Cerebellar nuclear complex (tissue), 1 donor: ENCODE measurements around the gene EZR.

Source experiments
- DNase-seq, 2 experiments: peaks; one replicate each; lab custom pipeline; 2025; lab: John Stamatoyannopoulos, UW

EZR gene

GRCh38 chr6:158775832-158776231 is 43.3 kb downstream of the EZR start:
- no peak for DNase-seq

- no peak for DNase-seq
These were observed 44.3 kb downstream of the EZR start for GRCh38 chr6:158774717-158775449.

DNA sequence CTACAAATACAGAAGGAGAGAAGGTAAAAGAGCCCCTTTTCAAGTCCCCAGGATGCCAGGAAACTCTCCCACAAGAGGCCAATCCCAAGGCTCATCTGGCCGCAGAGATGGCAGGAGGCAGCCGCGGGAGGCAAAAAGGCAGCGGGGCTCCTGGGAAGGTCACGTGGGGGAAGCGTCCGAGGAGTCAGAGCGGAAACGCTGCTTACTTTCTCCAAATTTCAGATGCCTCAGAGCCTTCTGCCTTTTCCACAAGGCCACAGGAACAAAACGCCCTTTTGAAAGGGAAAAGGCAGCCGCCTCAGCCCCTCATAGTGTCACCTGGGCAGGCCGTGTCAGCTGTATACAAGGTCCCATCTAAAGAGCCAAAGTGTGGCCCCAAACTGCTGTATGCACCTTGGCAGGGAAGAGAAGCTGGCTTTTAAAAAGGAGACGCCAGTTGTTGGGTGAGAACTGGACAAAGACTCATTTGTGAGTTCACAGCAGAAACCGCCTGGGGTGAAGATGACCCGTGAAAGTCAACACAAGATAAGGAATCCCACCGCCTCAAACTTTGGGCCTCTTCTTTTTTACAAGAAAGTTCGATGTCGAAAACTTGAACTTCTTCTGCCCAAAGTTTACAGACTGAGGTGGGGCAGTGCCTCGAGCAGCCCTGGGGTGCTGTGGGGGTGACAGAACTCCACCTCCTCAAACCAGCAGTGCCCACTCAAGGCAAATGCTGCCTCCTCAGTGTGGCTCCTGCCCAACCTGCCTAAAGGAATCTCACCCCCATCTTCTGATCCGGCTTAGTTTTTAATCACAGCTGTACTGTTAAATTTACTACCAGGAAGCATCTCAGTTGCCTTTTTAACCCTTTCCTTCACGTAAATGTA is 45.4 kb downstream of the EZR start:
- DNase-seq = no peak

GRCh38 chr6:158772851-158773371 is 46.3 kb downstream of the EZR start:
- DNase-seq = no peak

DNA sequence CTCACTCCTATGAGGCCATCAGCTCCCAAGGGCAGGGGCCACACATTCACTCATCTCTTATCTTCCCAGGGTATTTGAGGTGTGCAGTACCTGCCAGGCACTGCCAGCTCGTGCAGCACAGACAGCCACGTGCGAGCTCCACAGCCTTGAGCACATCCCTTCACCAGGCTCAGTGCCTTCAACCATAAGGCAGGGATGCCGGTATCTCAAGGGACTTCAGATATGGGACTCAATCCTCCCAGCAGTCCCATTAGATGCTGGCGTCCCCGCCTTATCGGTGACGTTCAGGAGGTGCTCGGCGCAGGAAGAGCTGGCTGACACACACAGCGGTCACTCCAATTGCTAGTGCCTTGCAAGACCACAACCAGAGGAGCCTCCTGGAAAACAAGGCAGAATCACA is 47.0 kb downstream of the EZR start:
- DNase-seq = no peak

DNA sequence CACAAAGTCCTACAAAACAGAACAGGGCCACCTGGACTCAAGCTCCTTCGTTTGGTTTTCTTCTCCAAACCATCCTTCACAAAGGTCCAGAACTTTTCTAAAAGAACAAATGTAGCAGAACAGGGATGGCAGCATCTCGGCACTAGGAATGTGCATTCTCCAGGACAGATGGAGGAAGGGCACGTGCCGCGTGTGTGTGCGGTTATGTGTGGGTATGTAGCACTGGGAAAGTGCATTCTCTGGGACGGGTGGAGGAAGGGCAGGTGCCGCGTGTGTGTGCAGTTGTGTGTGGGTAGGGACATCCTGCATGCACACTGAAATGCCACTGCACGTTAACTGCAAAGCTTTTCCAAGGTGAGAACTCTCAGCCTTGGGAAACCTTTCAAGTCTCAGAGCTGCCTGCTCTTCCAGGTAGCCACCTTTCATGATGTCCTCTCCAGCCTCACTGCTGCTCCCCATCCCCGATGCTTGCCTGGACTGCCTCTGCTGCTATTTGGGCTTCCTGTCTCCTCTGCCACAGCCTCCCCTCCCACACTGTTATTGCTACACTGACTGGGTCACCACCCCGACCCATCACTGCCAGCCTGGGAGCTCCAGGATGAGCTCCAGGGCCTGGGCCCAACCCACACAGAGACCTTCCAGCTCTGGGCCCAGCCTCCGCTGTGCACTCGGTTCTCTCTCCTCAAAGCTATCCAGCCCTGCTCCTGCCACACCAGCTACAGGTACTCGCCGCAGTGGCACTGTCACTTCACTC is 47.6 kb downstream of the EZR start:
- no peak for DNase-seq

GRCh38 chr6:158770533-158771330 is 48.4 kb downstream of the EZR start:
- DNase-seq = no peak

GRCh38 chr6:158769771-158770432 is 49.3 kb downstream of the EZR start:
- DNase-seq = no peak

DNA sequence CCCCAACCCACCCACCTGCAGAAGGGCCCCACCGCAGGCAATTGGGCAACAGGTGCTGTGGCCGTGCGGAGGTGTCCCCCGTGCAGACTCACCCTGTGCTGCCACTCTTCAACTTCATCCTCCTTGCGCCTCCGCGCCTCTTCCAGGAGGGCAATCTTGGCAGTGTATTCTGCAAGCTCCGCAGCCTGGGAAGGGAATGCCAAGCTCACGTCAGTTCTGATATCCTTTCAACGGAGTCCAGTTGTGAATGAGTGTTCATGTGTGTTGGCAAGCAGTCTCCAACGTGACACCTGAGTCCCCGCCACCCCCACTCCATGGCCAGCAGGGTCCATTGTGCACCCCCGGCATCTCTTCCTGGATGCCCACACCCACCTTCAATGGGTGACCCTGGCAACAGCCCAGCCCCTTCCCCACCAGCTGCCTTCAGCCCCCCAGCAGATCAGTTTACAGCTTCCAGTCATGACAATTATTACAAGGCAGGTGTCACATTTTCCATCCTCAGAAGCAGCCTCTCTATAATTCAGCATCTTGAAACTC is 49.9 kb downstream of the EZR start:
- DNase-seq = no peak

- no peak for DNase-seq
These were observed 50.7 kb downstream of the EZR start for GRCh38 chr6:158768436-158768835.

- DNase-seq = no peak
These were observed 51.5 kb downstream of the EZR start for GRCh38 chr6:158767709-158768108.

DNA sequence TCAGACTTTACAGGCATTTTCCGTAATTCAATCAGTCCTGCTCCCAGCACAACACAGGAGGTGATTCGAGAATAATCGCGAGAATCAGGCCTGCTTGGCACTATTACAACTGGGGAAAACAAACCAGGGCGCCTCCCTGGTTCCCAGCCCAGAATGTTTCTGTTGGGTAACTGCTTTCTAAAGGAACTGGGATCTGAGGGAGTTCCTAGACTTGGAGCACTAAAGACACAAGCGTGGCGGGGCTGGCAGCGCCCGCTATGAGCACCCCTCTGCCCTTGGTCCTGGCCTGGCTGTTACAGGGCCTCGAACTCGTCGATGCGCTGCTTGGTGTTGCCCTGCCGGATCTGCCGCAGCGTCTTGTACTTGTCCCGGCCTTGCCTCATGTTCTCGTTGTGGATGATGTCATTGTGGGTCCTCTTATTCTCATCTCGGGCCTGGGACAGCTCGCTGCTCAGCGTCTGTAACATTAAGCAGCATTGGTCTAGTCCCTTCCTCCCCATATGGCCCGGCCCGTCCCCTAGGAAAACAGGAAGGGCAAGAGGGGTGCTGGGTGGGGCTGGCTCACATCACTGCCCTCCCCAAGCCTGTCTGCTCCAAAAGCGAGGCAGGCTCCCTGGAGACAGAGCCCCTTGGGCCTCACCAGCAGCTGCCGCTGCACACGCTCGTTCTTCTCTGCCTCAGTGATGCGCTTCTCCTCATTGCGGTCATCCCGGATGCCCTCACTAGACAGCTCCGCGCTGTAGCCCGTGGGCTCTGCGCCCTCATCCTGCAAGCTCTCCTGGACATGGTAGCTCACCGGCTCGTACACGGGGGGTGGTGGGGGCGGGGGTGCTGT is 52.3 kb downstream of the EZR start:
- DNase-seq = no peak

DNA sequence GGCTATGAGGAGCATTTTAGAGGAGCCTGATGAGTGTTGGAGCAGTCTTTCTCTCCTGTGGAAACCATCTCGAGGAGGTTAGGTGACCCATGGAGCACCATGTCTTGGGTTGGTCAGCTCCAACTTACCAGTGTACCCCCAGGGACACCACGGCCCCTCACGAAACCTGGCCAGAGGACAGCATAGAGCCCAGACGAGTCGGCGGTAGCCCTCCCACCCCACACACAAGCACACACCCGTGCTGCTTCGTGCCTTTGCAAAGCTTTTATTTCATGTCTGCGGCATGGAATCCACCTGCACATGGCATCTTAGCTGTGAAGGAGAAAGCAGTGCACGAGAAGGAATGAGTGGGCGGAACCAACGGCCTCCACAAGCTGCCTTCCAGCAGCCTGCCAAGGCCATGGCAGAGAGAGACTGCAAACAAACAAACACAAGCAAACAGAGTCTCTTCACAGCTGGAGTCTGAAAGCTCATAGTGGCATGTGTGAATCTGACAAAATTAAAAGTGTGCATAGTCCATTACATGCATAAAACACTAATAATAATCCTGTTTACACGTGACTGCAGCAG is 53.6 kb downstream of the EZR start:
- no peak for DNase-seq

- no peak for DNase-seq
These were observed 54.2 kb downstream of the EZR start for GRCh38 chr6:158764926-158765325.

- no peak for DNase-seq
These were observed 54.9 kb downstream of the EZR start for GRCh38 chr6:158764183-158764849.

- no peak for DNase-seq
These were observed 55.6 kb downstream of the EZR start for GRCh38 chr6:158763434-158764182.

DNA sequence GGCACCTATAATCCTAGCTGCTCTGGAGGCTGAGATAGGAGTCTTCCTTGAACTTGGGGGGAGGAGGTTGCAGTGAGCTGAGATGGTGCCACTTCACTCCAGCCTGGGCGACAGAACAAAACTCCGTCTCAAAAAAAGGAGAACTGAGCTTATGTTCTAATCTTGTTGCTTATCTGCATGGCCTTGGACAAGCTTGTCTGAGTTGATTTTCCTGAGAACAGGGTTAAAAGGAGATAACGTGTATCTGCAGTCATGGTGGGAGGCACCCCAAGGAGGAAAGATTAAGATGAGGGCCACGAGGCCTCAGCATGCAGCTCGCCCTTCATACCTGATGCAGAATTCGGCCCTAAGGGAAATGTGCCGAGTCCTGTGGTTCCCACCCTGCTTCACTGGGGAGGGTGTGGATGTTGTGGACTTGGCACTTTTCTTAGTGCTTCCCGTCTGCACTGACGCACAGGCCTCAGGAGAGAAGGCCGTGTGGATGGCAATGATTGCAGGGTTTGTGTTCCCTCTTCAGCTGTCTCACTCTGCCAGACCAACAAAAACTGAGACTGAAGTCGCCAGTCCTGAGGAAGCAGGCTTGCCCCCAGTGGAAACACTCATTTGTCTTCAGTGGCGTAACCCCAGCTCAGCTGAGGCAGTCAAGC is 56.3 kb downstream of the EZR start:
- no peak for DNase-seq

GRCh38 chr6:158761746-158762145 is 57.4 kb downstream of the EZR start:
- DNase-seq = no peak
